ENCODE measurements around the gene CHCHD3. TPM values are rescaled to one million over a fixed set of nuclear protein-coding genes. Genes with fewer than 3 reads are reported as not detected.

Gene CHCHD3
- total RNA-seq, 4 donors from 2014 or later = 54.0 to 88.6 (median 61.3) TPM

- H3K9me3 ChIP-seq = no peaks in the 10 kb centered on the region
- 75 to 100% methylated on average over 1 to 2 of the region's 5 CpGs for WGBS, 2 donors (ENCODE audit: low coverage in 1 of 2)
These were observed 326.1 kb downstream of the CHCHD3 start for GRCh38 chr7:132755538-132756483.

GRCh38 chr7:132752431-132752830 lies 329.5 kb downstream of the CHCHD3 start:
- no peaks in the 10 kb centered on the region for H3K4me1 ChIP-seq
- peaks cover 9% of the 10 kb centered on the region for H3K27me3 ChIP-seq
- H3K27ac ChIP-seq = no peak overlapping the region
- H3K4me3 ChIP-seq = no peak overlapping the region
- ATAC-seq = no peak
- H3K36me3 ChIP-seq = no peaks in the 10 kb centered on the region
- 82 to 88% methylated on average over 2 of the region's 2 CpGs for WGBS, 2 donors (ENCODE audit: low coverage in 1 of 2)
- TF ChIP-seq POLR2A (IDR thresholded peaks at IDR 0.05) (no peak), POLR2AphosphoS5 (IDR thresholded peaks at IDR 0.05) (no peak), EP300 (IDR thresholded peaks at IDR 0.05) (no peak)
- TF ChIP-seq, protein P1, sequence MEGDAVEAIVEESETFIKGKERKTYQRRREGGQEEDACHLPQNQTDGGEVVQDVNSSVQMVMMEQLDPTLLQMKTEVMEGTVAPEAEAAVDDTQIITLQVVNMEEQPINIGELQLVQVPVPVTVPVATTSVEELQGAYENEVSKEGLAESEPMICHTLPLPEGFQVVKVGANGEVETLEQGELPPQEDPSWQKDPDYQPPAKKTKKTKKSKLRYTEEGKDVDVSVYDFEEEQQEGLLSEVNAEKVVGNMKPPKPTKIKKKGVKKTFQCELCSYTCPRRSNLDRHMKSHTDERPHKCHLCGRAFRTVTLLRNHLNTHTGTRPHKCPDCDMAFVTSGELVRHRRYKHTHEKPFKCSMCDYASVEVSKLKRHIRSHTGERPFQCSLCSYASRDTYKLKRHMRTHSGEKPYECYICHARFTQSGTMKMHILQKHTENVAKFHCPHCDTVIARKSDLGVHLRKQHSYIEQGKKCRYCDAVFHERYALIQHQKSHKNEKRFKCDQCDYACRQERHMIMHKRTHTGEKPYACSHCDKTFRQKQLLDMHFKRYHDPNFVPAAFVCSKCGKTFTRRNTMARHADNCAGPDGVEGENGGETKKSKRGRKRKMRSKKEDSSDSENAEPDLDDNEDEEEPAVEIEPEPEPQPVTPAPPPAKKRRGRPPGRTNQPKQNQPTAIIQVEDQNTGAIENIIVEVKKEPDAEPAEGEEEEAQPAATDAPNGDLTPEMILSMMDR (IDR thresholded peaks at IDR 0.05) = no peak
- H3K9me3 ChIP-seq = no peaks in the 10 kb centered on the region

More at GRCh38 chr7:132755538-132756483, 326.1 kb downstream of the CHCHD3 start:
- H3K4me1 ChIP-seq = no peaks in the 10 kb centered on the region
- H3K4me3 ChIP-seq = no peak overlapping the region
- no peak overlapping the region for H3K27ac ChIP-seq
- no peak for ATAC-seq
- peaks cover 6% of the 10 kb centered on the region for H3K27me3 ChIP-seq
- H3K36me3 ChIP-seq = no peaks in the 10 kb centered on the region
- TF ChIP-seq, protein P1 (IDR thresholded peaks at IDR 0.05) = no peak
- TF ChIP-seq POLR2AphosphoS5 (IDR thresholded peaks at IDR 0.05) = no peak

DNA sequence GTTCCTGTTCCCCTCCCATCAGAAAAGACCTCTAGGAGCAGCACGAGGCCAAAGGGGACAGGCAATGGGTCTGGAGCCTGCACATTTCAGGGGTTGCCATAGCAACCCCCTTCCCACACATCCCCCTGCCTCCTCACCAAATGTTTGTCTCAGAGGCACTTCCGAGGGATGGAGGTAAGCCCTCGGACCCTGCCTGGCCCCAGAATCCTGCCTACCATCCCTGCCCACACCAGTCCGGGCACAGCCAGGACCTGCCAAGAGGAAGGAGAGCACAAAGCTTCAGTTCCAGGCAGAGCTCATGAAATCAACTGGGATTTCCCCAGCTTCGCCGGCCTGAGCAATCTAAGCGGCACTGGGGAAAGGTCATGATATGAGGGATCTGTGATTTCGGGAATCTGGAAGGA lies 330.6 kb downstream of the CHCHD3 start:
- Histone ChIP-seq H3K27ac (no peak overlapping the region), H3K27me3 (peaks cover 9% of the 10 kb centered on the region), H3K4me1 (no peaks in the 10 kb centered on the region), H3K9me3 (no peaks in the 10 kb centered on the region), H3K4me3 (no peak overlapping the region), H3K36me3 (no peaks in the 10 kb centered on the region)
- WGBS, 2 donors (ENCODE audit: low coverage in 1 of 2) = 53 to 100% methylated on average over 1 to 5 of the region's 8 CpGs
- TF ChIP-seq POLR2A (IDR thresholded peaks at IDR 0.05) (no peak), POLR2AphosphoS5 (IDR thresholded peaks at IDR 0.05) (no peak), EP300 (IDR thresholded peaks at IDR 0.05) (no peak)
- TF ChIP-seq, protein P1 (IDR thresholded peaks at IDR 0.05) = no peak
- ATAC-seq = no peak

DNA sequence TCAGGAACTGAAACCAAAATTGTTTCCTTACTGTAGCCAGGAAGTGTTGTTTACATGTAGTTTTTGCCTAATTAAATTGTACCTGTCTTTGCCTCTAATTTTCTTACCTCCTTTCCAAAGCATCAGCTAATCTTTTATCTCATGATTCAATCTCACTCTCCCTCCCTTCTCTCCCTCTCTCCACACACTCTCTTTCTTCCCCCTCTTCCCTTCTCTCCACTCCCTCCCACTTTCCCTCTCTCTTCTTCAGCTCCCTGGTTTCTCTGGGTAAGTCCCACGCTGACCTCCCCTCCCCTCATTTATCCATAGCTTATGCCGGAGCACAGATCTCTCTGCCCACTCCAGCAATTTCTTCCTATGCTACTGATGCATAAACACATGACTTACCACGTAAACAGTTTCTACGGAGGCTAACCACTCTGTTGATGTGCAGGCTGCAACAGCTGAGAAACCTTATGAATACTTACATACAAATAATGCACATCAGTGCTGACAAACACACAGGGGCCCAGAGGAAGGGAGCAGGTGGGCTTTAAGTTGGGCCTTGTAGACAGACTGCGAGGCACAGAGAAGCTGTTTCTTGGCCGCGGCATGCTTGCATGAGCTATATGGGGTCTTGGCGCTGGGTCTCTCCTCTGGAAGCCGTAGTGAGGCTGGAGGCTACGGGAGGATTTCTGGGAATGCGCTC lies 331.2 kb downstream of the CHCHD3 start:
- H3K4me1 ChIP-seq = no peaks in the 10 kb centered on the region
- no peak overlapping the region for H3K27ac ChIP-seq
- 41 to 53% methylated on average over 2 to 11 of the region's 11 CpGs for WGBS, 2 donors (ENCODE audit: low coverage in 1 of 2)
- H3K36me3 ChIP-seq = no peaks in the 10 kb centered on the region
- no peak for ATAC-seq
- no peak overlapping the region for H3K4me3 ChIP-seq
- TF ChIP-seq EP300 (IDR thresholded peaks at IDR 0.05) (no peak), POLR2A (IDR thresholded peaks at IDR 0.05) (no peak)
- no peaks in the 10 kb centered on the region for H3K9me3 ChIP-seq
- peaks cover 9% of the 10 kb centered on the region for H3K27me3 ChIP-seq

DNA sequence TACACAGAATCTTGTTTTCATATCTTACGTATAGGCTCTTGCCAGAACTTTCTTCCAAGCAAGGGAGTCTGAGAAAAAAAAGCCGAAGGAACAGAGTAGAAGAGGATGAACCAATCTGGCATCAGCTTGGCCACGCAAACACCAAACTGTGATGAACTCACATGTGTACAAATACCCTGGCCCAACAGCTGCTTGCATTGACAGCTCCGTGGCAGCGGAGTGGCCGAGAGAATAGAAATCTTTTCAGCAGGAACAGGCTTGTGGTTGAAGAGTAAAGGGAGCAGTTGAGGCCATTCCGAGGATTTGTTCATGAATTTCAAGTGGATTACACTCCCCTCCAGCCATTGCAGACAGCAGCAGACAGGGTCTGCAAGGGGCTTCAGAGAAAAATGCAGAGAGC lies 331.8 kb downstream of the CHCHD3 start:
- H3K4me3 ChIP-seq = no peak overlapping the region
- peaks cover 0 to under 1% (median 0%) of the 10 kb centered on the region in 3 donors for H3K9me3 ChIP-seq
- ATAC-seq = no peak
- H3K27ac ChIP-seq = no peak overlapping the region
- TF ChIP-seq EP300 (IDR thresholded peaks at IDR 0.05) (no peak), POLR2A (IDR thresholded peaks at IDR 0.05) (no peak), POLR2AphosphoS5 (IDR thresholded peaks at IDR 0.05) (no peak)
- TF ChIP-seq, protein P1 (IDR thresholded peaks at IDR 0.05) = no peak
- H3K36me3 ChIP-seq = no peaks in the 10 kb centered on the region
- 52 to 77% methylated on average over 2 to 7 of the region's 7 CpGs for WGBS, 2 donors (ENCODE audit: low coverage in 1 of 2)
- peaks cover 9% of the 10 kb centered on the region for H3K27me3 ChIP-seq
- no peaks in the 10 kb centered on the region for H3K4me1 ChIP-seq
